ENCODE data around the gene KCNIP4. TPM values are rescaled to one million over a fixed set of nuclear protein-coding genes. Genes with fewer than 3 reads are reported as not detected.

The KCNIP4 gene
- total and polyA plus RNA-seq, 2 donors (not counting 3 experiments of a cell fraction or from before 2014, with no cell fraction given): not detected

DNA sequence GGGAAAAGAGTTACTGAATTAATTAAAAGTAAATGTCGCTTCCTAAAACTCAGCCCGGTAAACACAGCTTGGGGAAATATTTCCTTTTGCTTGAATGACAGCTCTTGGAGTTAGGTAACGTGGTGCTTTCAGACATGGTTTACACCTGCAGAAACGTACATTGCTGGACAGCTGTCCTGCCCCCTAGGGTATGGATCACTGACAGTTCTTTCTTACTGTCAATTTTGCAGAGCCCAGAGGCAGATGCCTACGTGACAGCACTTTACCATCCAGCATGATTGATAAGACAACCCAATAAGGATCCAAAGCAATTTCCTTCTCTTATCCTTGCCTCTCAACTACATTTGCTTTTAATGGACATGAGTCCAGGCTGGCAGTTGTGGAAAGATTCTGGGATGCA is 913.8 kb downstream of the KCNIP4 start:
- ChIA-PET POLR2A (no interaction called here), CTCF (interaction anchor here (0.8 to 1.4 kb wide), 2 partner anchors 19 to 262 kb away, joined by 3 to 4 read pairs; no protein-coding TSS in a partner anchor)
- H3K4me1 ChIP-seq (ENCODE audit: control insufficient read depth, extremely low read depth, insufficient read depth, low read length): no peaks in the 10 kb centered on the region
- no peaks in the 10 kb centered on the region for H3K79me2 ChIP-seq (ENCODE audit: control insufficient read depth, insufficient read depth, low read length)
- H3K4me2 ChIP-seq (ENCODE audit: insufficient read depth, low read length): no peak overlapping the region
- intact Hi-C loops (cut with micrococcal nuclease) (no loop called here), dilution Hi-C loops (cut with MboI; ENCODE audit: extremely low pct_ligation_motif_present, low sequenced_read_pairs) (no loop called here)
- FAIRE-seq (no peak), DNase-seq (ENCODE audit: low read depth, low spot score) (no peak)
- no peaks in the 10 kb centered on the region for H3K9me3 ChIP-seq (replicated peaks; ENCODE audit: control insufficient read depth, insufficient read depth, low read length)
- no peak overlapping the region for H3K9ac ChIP-seq (replicated peaks; ENCODE audit: extremely low read depth, insufficient read depth, low read length)
- H3K27me3 ChIP-seq (ENCODE audit: control insufficient read depth in 2 of 2, insufficient read depth in 2 of 2, low read length in 2 of 2): no peaks in the 10 kb centered on the region
- BruUV-seq (replicated peaks): no TSS peak
- TF ChIP-seq, protein P1, sequence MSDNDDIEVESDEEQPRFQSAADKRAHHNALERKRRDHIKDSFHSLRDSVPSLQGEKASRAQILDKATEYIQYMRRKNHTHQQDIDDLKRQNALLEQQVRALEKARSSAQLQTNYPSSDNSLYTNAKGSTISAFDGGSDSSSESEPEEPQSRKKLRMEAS (IDR thresholded peaks at IDR 0.05; ENCODE audit: insufficient read depth, insufficient read length): no peak
- TF ChIP-seq POLR2AphosphoS5 (IDR thresholded peaks at IDR 0.05; ENCODE audit: insufficient read depth, low read depth, low read length) (no peak), MYC (IDR thresholded peaks at IDR 0.05; ENCODE audit: low read depth, low read length) (no peak), FOS (IDR thresholded peaks at IDR 0.05; ENCODE audit: borderline replicate concordance, insufficient read depth, low read length) (no peak), EZH2 (IDR thresholded peaks at IDR 0.05; ENCODE audit: borderline replicate concordance, low read depth, low read length, severe bottlenecking) (no peak), GATA2 (IDR thresholded peaks at IDR 0.05; ENCODE audit: insufficient read depth, insufficient read length, low read depth, low read length) (no peak), POLR2A (IDR thresholded peaks at IDR 0.05; ENCODE audit: low read depth, low read length) (no peak), JUN (IDR thresholded peaks at IDR 0.05; ENCODE audit: borderline replicate concordance, insufficient read depth, insufficient read length, low read depth) (no peak)
- TF ChIP-seq, protein P2, sequence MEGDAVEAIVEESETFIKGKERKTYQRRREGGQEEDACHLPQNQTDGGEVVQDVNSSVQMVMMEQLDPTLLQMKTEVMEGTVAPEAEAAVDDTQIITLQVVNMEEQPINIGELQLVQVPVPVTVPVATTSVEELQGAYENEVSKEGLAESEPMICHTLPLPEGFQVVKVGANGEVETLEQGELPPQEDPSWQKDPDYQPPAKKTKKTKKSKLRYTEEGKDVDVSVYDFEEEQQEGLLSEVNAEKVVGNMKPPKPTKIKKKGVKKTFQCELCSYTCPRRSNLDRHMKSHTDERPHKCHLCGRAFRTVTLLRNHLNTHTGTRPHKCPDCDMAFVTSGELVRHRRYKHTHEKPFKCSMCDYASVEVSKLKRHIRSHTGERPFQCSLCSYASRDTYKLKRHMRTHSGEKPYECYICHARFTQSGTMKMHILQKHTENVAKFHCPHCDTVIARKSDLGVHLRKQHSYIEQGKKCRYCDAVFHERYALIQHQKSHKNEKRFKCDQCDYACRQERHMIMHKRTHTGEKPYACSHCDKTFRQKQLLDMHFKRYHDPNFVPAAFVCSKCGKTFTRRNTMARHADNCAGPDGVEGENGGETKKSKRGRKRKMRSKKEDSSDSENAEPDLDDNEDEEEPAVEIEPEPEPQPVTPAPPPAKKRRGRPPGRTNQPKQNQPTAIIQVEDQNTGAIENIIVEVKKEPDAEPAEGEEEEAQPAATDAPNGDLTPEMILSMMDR (IDR thresholded peaks at IDR 0.05; ENCODE audit: extremely low read depth in 1 of 2, insufficient read depth in 1 of 2, low read depth in 1 of 2, low read length in 2 of 2): no peak
- no peak overlapping the region for H3K4me3 ChIP-seq (replicated peaks in 1 of 3; ENCODE audit: insufficient read depth in 1 of 3, low read depth in 1 of 3, low read length in 3 of 3)
- H3K27ac ChIP-seq (ENCODE audit: insufficient read depth, low read depth, low read length): no peak overlapping the region
- H3K9me1 ChIP-seq (replicated peaks; ENCODE audit: control insufficient read depth, extremely low read depth, insufficient read depth, low read length): no peaks in the 10 kb centered on the region
- H2AFZ ChIP-seq (ENCODE audit: low read depth, low read length): no peak overlapping the region
- H3K36me3 ChIP-seq (ENCODE audit: control insufficient read depth in 2 of 2, extremely low read depth in 1 of 2, insufficient read depth in 2 of 2, low read length in 2 of 2): no peaks in the 10 kb centered on the region
- no peaks in the 10 kb centered on the region for H4K20me1 ChIP-seq (replicated peaks; ENCODE audit: control insufficient read depth, extremely low read depth, insufficient read depth, low read length)

All from endothelial cell of umbilical vein (primary cell).